Measurements from ENCODE around the gene ART5. TPM values are rescaled to one million over a fixed set of nuclear protein-coding genes. Genes with fewer than 3 reads are reported as not detected.

ART5 gene
- total RNA-seq, 1 experiment from 2014 or later = 4.5 TPM

Other genes with a start within 250 kb of the ART5 start
- not detected in 3 replicates for gene ART1, start 3.1 kb upstream of the ART5 start, total RNA-seq (2021)
- gene CHRNA10, start 29.4 kb upstream of the ART5 start, total RNA-seq (2021) = 0.46 to 1.7 TPM (median 0.73 TPM) in 3 replicates
- 81.3 to 91.4 TPM (median 81.4 TPM) in 3 replicates for gene NUP98, start 155.6 kb upstream of the ART5 start, total RNA-seq (2021)
- gene PGAP2, start 166.6 kb upstream of the ART5 start, total RNA-seq (2021) = 38.2 to 43.0 TPM (median 40.7 TPM) in 3 replicates
- 28.8 to 33.6 TPM (median 28.8 TPM) in 3 replicates for gene RHOG, start 199.0 kb upstream of the ART5 start, total RNA-seq (2021)
- gene STIM1, start 213.7 kb upstream of the ART5 start, total RNA-seq (2021) = 17.0 to 18.0 TPM (median 17.4 TPM) in 3 replicates